ENCODE results near the gene P3H2.
"Not testable (repeated sequence)": the region's sequence is repeated elsewhere in the genome, so short reads cannot be mapped to it uniquely, and the experiment has no call there.

The P3H2 gene

DNA sequence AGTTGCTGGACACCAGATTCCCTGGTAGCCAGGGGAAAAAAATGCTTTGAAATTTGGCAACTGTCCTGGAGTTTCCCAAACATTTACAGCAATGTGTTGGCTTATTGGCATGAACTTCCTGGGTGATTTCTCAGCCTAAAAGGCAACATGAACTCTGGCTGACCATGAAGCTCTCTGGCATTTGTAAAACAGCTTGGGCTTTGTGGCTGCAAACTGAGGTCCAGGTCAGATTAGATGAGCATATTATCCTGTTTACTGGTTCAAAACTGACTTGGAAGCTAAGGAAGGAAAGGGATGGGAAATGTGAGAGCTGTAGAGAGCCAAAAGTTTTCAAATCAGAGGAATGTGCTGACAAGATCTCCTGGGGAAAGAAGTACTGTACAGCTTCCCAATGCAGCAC lies 139.0 kb downstream of the P3H2 start:
- no peak for DNase-seq

DNA sequence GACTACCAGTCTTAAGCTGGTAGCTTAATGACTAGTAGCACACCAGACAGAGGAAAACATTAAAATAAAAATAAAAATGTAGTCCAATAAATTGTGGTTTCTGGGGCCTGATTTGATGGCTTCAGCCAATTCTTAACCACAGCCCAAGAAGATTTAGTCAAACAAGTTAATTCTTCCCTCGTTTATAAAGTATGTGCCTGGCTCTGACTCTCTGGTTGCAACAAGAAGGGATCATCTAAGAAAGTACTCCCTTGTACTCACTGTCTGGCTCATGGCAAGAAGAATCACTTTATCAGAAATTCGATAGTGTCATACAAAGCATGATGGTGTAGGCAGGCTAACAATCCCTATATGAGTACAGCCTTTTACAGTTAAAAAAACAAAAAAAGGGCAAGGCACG lies 141.9 kb downstream of the P3H2 start:
- DNase-seq: no peak

DNA sequence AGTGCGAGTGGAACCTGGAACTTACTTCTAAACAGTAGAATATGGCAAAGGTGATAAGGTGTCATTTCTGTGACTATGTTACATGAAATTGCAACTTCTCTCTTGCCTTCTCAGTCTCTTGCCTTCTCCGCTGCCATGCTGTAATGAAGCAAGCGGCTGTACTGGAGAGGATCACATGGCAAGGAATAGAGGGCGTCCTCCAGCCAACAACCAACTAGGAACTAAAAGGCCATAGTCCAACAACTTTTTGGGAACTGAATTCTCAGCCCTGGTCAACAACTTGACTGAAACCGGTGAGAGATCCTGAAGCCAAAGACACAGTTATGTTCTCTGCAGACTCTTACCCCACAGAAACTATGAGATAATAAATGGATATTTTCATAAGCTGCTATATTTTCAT lies 143.5 kb downstream of the P3H2 start:
- DNase-seq: no peak

DNA sequence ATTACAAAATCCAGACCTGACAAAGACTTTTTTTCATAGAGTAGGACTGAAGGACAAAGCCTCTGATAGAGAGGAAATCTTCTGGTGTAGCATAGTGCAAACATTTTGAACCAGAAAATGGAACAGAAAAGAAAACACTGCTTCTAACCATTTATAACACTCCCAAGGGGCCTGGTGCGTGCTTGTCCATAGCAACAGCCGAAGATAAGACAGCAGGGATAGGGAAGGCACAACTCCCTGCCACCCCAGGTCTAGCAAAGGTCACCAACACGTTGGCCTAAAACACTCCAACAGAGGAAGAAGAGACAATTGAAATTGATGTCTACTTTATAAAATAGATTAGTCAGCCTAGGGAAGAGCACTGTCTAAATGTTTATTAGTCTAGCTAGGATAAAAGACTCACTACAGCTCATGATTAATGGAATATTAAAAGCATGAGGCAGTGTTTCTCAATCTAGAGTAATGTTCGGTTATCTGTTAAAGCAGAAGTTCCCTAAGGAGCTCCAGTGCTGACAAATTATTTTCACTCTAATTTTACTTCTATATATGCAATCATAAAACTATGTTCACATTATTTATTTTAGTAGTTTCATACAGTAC lies 145.2 kb downstream of the P3H2 start:
- DNase-seq: no peak

DNA sequence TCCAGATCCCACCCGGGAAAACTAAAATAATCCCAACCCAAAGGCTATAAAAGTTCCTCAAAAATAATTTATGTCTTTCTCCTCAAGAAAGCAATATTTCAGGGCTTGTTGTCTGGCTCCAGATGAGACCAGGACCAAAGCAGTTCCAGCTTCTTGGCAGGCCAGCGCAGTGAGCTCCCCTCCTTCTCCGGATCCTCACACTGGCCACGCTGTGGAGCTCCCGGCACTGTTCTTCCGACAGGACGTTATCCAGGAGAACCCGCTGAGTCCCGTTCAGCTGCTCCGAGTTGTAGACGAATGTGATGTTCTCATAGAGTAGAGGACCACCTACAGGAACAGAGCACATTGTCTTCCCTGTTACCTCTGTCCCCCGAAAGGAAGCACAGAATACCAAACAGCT lies 146.3 kb downstream of the P3H2 start:
- DNase-seq: no peak

DNA sequence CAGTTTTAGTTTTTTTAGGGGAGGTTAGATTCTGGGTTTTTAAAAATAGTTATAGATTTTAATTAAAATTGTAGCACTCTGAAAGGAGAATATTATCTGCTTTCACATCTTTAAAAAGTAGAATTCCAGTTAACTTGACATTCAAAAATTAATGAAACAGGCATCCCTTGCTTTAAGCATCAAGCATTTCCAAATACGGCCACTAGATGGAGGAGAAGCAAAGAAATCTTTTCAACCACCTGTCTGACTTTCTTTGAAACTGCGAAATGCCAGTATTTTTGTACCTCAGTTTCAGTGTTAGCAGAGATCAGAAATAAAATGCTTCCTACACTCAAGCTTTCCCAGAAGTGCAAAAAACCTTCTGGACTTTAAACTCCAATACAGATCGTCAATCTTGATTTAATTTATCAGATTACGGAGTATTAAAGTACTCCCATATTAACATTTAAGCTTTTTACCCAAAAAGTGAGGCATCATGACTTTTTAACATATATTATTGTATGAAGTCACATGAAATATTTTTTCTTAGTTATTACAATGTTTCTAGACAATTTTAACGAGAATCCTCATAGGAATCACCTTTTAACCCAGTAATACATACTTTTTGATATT lies 153.3 kb downstream of the P3H2 start:
- DNase-seq: peak; percentile 12

DNA sequence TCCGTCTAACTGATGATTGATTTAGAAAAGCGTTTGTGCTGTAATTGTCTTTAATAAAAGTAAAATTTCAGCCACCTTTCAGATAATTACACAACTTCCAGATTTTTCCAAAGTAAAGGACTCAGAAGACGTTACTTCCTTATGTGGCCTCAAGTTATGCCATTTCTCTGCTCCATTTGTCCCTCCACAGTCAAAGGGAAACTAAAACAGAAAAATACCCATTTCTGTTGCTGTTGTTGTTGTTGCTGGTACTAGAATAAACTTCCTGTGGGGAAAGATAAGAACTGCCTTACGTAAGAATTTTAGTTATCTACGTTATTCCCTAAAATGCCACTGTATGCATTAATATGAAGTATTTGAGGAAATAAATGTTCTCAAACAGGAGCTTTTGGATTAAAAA lies 153.9 kb downstream of the P3H2 start:
- no peak for DNase-seq

DNA sequence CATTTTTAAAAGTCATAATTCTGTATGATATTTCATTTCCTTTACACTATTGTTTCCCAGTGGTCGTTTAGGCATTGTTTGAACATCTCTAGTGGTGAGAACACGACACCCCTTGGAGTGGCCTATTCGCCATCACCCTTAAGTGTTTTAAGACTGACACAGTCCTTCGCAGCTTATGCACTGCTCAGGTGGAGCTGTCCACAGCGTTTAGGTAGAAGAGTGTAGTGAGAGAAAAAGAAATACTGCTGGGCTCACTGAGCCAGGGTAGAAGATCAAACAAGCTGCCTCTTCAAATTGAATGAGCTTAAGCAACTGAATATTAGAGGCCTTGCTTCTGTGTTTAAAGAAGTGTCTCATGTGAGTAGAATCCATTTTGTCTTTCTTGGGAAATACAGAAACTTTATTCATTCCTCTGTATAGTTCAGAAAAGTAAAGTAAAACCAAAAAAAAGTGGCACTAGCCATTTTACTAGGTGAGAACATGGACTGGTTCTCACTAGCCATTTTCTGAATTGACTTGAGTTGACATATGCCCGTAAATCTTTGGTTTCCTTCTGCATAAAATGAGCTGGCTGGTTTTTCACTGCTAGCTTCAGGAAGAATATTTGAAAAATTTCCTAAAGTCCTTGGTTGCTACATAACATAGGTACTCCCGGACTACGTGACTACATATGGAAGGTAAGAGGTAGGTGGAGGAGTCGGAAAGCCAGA lies 155.9 kb downstream of the P3H2 start:
- DNase-seq: no peak

DNA sequence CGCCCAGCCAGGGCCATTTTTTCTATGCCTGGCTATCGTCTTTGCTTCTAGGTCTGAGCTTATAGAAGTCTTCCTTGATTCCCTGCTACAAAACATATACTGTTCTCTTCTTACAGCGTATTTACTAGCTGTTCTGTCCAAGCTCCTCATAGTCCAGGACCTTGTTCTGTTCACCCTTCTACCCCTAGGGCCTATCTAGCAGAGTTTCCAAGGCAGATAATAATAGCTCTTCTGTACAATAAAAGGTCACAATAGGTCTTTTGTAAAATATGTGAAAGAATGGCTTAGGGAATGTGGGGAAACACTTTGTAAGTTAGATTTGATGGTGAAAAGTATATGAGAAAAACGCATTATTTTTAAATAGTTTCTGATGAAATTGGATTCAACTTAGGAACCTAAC lies 158.2 kb downstream of the P3H2 start:
- DNase-seq: no peak

DNA sequence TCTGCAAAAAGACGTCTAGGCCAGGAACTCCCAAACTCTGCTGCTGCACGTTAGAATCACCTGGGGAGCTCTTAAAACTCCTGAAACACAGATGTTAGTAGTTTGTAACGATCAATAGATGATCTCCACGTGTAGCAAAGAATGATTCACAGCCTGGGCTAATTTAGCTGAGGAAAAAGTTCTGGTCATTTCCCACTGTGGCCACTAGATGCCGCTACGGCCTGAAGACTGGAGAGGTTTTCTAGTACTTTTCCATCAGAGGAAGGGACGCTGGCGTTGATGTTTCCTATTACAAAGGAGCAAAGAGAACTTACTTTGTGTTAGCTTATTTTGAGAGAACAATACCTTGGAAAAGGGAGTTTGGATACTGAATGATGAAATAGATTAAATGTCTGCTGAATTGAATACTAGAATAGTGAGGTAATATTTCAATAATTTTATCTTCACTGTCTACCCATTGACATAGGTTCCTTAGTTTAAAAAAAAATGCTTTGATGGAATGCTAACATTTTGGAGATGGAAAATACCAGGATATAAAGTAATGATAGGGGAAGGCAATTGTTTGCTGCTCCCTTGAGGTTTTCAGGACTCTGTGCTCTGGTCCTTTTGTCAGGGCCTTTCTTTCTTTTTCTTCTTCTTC lies 159.1 kb downstream of the P3H2 start:
- DNase-seq: peak; percentile 87

DNA sequence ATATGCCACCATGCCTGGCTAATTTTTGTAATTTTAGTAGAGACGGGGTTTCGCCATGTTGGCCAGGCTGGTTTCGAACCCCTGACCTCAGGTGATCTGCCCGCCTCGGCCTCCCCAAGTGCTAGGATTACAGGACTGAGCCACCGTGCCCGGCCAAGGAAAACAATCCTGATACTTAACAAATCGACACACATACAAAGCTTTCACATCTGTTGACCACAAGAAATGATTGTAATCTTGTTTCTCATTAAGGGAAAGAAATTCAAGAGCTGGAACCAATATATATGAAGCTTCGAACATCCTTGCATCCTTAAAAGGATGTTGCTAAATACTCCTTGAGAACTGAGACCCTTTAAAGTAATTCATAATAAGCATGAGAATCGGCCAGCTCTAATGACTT lies 159.6 kb downstream of the P3H2 start:
- not testable (repeated sequence) for DNase-seq

DNA sequence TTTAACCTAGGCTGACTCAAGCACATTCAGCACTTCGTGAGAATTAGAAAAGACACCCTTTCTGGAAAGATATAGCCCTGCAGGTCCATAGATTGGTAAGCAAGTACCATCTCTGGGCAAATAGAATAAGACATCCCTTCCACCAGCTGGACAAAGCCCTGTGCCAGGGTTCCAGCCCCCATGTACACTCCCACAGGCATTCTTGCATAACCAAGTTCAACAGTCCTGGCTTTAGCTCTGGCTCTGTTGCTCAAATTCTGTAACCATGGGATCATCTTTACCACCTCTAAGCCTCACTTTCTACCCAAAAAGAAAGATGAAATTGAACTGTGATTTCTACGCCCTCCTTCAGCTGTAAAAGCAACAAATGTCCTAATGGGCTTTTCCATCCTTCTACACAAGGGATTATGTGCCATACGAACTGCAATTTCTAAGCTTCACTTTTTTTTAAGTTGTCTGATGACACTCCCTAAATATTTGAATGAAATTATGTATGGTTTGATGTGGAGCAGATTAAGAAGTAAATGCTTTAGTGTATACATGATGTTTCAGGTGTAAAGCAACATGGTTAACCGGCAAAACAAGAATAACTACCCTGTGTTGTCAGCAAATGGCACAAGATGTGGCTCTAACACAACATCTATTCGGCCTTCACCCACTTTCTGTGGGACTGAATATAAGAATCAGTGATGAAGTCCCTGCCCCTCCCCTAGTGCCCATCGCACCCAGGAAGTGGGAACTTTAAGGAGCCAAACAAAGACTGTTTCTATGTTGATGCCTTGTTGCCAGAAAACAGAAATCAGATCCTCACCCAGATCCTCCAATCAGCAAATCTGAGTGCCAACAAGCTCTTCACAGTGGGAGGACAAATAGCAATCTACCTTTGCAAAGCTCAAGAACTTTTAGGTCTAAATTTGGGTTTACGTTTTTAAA lies 165.7 kb downstream of the P3H2 start:
- DNase-seq: no peak

DNA sequence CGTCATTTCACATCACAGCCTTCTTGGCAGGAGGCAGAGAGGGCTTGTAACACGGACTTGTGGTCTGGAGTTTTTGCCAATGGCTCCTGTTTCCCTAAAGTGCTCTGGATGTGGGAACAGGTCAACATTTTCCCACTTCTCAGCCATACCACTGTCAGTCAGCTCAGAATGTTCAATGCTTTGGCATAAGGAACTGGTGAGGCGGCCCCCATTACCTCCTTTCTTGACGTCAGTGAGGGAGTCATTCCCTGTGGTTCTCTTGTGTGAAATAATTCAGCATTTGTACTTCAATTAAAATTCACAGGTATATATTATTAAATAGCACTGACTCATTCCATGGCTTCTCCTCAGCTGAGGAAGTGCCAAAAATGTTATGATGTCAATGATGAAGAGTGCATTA lies 167.1 kb downstream of the P3H2 start:
- DNase-seq: no peak

DNA sequence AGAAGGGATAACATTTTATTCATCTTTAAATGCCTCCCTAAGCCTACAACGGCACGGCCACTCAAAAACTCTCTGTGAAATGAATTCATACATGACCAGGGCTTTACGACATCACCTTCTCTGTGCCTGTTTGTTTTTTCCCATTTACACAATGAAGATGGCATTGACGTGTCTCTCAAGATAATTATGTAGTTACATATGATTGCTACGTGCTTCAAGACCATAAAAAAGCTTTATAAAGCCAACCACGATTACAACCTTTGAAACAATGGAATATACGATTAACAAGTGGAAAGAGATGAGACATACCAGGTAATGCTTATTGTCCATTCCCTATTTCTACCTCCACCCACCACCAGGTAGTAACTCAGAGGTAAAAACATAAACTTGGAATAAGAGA lies 168.4 kb downstream of the P3H2 start:
- DNase-seq: no peak

DNA sequence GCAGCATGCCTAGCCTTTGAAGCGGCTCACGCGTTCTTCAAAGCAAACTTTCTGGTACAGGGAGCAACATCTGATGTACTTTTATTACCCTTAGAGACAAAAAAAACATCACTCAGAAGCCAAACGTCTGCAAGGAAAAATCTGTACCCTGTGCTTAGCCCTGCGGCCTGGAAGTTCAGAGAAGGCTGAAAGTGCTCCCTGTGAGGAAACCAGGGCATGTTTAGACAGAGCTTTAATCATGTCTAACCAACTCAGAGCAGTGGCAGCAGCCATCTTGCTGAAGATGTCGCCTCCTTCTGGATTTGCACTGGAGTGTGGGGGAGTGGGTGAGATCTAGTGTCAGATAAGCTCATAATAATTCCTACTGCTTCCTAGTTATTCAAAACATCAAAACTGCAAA lies 170.4 kb downstream of the P3H2 start:
- DNase-seq: no peak

DNA sequence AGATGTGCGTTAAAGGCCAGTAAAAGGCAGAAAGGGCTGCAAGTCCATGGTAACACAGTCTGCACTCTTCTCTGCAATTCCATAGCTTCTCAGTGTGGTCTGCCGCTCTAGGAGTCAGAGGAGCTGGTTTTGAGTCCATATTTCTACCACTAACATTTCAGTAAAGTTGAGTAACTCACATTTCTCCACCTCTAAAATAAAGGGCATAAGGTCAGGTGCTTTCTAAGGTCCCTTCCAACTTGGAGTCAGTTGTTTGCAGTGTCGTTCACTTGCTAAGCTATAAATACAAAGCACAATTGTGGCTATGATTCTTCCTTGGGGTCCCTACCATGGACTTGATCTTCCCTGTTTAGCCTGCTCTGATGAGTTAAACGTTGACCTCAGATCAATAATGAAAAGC lies 171.1 kb downstream of the P3H2 start:
- no peak for DNase-seq

DNA sequence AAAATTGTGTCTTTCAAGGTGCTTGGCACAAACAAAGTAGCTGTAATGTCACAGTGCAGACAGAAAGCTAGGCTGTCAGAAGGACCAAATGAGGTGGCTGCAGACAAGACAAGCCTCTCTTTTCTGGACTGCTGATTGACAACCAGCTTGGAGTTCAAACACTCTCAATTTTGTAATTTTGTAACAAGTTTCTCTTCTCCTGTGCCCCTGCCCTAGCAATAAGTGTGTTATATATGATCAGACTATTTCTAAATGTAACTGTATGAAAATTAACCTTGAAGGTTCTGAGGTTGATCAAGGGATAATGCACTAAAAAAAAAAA lies 172.0 kb downstream of the P3H2 start:
- no peak for DNase-seq

DNA sequence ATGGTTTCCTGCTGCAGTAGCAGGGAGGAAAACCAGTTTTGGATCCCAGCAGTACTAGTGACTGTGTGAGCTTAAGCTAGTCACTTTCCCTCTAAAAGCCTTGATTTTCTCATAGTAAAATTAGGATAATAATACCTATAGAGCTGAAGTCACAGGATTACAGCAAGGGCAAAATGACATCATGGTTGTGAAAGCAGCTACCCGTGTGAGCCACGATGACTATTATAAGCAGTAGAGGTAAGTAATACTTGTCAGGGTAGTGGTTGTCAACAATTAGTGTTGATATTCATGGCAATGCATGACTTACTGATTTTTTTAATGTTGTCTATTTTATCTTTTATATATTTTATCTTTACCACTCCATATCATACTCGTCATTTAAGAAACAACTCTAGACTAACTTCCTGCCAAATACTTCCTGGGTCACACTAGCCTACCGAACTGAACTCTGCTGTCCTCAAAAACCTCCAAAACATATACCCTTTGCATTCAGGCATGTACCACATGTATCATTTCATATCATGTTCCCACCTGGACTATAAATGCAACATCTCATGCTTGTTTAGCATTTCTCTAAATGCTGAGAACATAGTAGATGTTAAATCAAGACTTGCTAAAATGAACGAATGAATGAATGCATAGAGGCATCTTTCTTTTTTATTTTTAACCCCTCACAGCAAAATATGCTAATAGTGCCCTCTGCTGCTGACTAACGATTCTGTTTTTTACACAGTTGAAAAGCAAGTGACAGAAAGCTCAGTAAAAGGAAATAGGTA lies 172.6 kb downstream of the P3H2 start:
- DNase-seq: peak; percentile 30

DNA sequence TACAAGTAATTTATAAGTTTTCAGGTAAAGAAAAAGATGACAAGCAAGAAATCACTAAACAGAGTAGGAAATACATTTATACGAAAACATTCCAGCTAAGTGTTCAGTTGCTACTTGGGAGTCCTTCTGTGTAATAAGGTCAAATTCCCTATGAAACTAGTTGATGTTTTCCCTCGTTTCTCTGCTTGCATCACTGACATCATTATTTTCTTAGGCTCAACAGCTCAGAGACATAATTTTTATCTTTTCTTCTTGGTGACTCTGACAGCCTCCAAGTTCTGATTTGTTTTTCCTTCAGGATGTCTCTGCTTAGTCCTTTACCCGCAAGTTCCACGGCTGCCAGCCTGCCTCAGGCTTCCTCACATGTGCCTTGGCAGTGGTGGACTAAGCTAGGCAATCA lies 173.6 kb downstream of the P3H2 start:
- no peak for DNase-seq

DNA sequence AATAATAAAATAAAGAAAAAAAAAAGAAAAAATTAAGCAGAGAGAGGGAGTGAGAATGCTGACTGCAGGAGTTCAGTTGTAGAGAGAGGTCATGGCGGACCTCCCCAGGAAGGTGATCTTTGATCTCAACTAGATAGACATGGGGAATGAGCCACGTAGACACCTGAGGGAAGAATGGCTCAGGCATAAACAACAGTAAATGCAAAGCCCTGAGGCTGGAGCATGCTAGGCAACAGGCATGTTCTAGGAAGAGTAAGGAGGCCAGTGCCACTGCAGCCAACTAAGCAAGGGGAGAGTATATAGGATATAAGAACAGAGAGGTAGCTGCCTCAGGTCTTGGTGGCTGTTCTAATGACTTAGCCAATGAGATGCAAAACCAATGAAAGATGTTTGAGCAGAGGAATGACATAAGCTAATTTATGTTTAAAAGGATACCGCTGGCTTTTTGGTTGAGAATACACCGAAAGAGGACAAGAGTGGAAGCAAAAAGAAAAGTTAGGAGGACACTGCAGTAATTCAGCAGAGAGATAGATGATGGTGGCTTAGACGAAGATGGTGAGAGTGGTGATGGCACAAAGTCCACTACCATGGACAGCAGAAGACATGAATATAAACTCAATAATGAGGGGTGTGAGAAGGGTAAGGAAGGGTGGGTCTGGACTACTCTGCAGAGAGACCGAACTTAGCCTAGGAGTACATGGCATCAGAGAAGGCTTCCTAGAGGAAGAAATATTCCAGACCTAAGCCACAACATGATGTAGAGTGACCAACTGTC lies 174.6 kb downstream of the P3H2 start:
- DNase-seq: no peak

Data from activated CD4-positive, alpha-beta T cell treated with anti-CD3 and anti-CD28 coated beads for 48 hours (primary cell).